OCI-LY7 (cell line): ENCODE measurements around the gene CDT1. TPM values are rescaled to one million over a fixed set of nuclear protein-coding genes. Genes with fewer than 3 reads are reported as not detected.

ENCODE experiments used
- BruUV-seq: library from RNA; stranded (reverse); fragments of 400-500 nt; replicated peaks from 2 replicates; lab custom pipeline; 2021; lab: Mats Ljungman, UMichigan
- CTCF ChIA-PET: fragments of 300-600 bp; sonication (Branson Sonifier 250); formaldehyde crosslinking; loops from one replicate; lab custom pipeline; 2022; ENCODE audit warnings: antibody characterized with exemption; ENCODE audit not compliant: unreplicated experiment; lab: Charles Lee
- POLR2A ChIA-PET: fragments of 300-600 bp; sonication (Branson Sonifier 250); formaldehyde crosslinking; loops from one replicate; lab custom pipeline; 2022; ENCODE audit warnings: antibody characterized with exemption; lab: Charles Lee
- DNase-seq: peaks from one replicate; pipeline ENCODE4 v3.0.0-alpha.2; 2015; ENCODE audit warnings: low spot score
- H2AFZ ChIP-seq: fragments of 200-600 bp; sonication (generic), shearing (Covaris generic); 2 replicates; pipeline ENCODE4 v1.6.1; 2014; ENCODE audit warnings: mild to moderate bottlenecking, antibody characterized with exemption, low read length, moderate library complexity
- H3K27ac ChIP-seq: fragments of 200-600 bp; sonication (generic); 2 replicates; pipeline ENCODE4 v1.5.1; 2014; ENCODE audit warnings: mixed run types, low read depth, mild to moderate bottlenecking, moderate library complexity, low read length, inconsistent platforms; ENCODE audit not compliant: poor library complexity, severe bottlenecking
- H3K36me3 ChIP-seq: fragments of 200-600 bp; sonication (generic); 2 replicates; pipeline ENCODE4 v1.6.1; 2014; ENCODE audit warnings: mild to moderate bottlenecking, antibody characterized with exemption, low read length, moderate library complexity, mixed read lengths; ENCODE audit not compliant: insufficient read depth
- H3K4me1 ChIP-seq: fragments of 200-600 bp; sonication (generic); 2 replicates; pipeline ENCODE4 v1.5.1; 2014; ENCODE audit warnings: mild to moderate bottlenecking, low read length; ENCODE audit not compliant: insufficient read depth, poor library complexity, severe bottlenecking
- H3K4me2 ChIP-seq: fragments of 200-600 bp; sonication (generic); 2 replicates; pipeline ENCODE4 v1.6.1; 2014; ENCODE audit warnings: mild to moderate bottlenecking, low read length
- H3K4me3 ChIP-seq: fragments of 200-600 bp; sonication (generic); 2 replicates; pipeline ENCODE4 v1.5.1; 2014; ENCODE audit warnings: mild to moderate bottlenecking, low read depth, low read length; ENCODE audit not compliant: poor library complexity, severe bottlenecking
- H3K79me2 ChIP-seq: fragments of 200-600 bp; sonication (generic); 2 replicates; pipeline ENCODE4 v1.6.1; 2016; ENCODE audit warnings: low read depth, mild to moderate bottlenecking, low read length, moderate library complexity, mixed read lengths; ENCODE audit not compliant: insufficient read depth
- H3K9me2 ChIP-seq: fragments of 200-600 bp; sonication (generic); 2 replicates; pipeline ENCODE4 v1.6.1; 2016; ENCODE audit warnings: mild to moderate bottlenecking, low read length, mixed read lengths; ENCODE audit not compliant: insufficient read depth
- H3K9me3 ChIP-seq: fragments of 200-600 bp; sonication (generic); 2 replicates; pipeline ENCODE4 v1.6.1; 2014; ENCODE audit warnings: mild to moderate bottlenecking, mixed run types, low read length, mixed read lengths
- H4K20me1 ChIP-seq: fragments of 200-600 bp; sonication (generic); 2 replicates; pipeline ENCODE4 v1.6.1; 2014; ENCODE audit warnings: mild to moderate bottlenecking, antibody characterized with exemption, low read length, moderate library complexity, mixed read lengths; ENCODE audit not compliant: insufficient read depth
- CTCF ChIP-seq: fragments of 200-600 bp; sonication (generic); conservative IDR thresholded peaks from 2 replicates; pipeline ENCODE4 v1.5.1; 2014; ENCODE audit warnings: mild to moderate bottlenecking, antibody characterized with exemption, low read length, moderate library complexity, mixed read lengths
- EZH2phosphoT487 ChIP-seq: fragments of 200-600 bp; sonication (generic); IDR thresholded peaks from 2 replicates; pipeline ENCODE4 v1.6.1; 2018; ENCODE audit warnings: low read depth, borderline replicate concordance, mild to moderate bottlenecking, mixed run types, antibody characterized with exemption, low read length, moderate library complexity, mixed read lengths
- intact Hi-C: fragments of 100-400 bp; cut with micrococcal nuclease; formaldehyde crosslinking; loops from one replicate; pipeline ENCODE4 v1.10.0; 2022; ENCODE audit not compliant: unreplicated experiment
- total RNA-seq, 2 experiments: library from RNA; depleted of rRNA in 1 of 2; stranded (reverse); fragments of >200 nt in 1 of 2; shearing (Covaris generic) in 1 of 2; gene quantifications; 2 replicates each; pipeline ENCODE4 v1.2.3, GENCODE V29; 2014 to 2022

CDT1 gene
- total RNA-seq, 2 experiments from 2014 or later, result 82.7 to 108 TPM

- no peaks in the 10 kb centered on the region for H3K4me1 ChIP-seq
- DNase-seq, result no peak
- H2AFZ ChIP-seq, result no peak overlapping the region
- H3K9me2 ChIP-seq, result no peaks in the 10 kb centered on the region
- no peaks in the 10 kb centered on the region for H3K36me3 ChIP-seq
- no peaks in the 10 kb centered on the region for H3K9me3 ChIP-seq
- ChIA-PET POLR2A (no interaction called here), CTCF (no interaction called here)
- no peaks in the 10 kb centered on the region for H4K20me1 ChIP-seq
- H3K4me3 ChIP-seq, result no peak overlapping the region
- H3K4me2 ChIP-seq, result no peak overlapping the region
- no peak for TF ChIP-seq CTCF
- intact Hi-C loops, result no loop called here
- no peaks in the 10 kb centered on the region for H3K79me2 ChIP-seq
- no TSS peak for BruUV-seq
- H3K27ac ChIP-seq, result no peak overlapping the region
These were observed 31.8 kb downstream of the CDT1 start for GRCh38 chr16:88835383-88835782.

GRCh38 chr16:88835818-88836217 is 32.2 kb downstream of the CDT1 start:
- POLR2A ChIA-PET, result no interaction called here
- H2AFZ ChIP-seq, result no peak overlapping the region
- no peak for TF ChIP-seq EZH2phosphoT487
- no peak for TF ChIP-seq CTCF
- H3K4me2 ChIP-seq, result no peak overlapping the region
- no peaks in the 10 kb centered on the region for H3K4me1 ChIP-seq
- intact Hi-C loops, result no loop called here
- BruUV-seq, result no TSS peak
- H3K4me3 ChIP-seq, result no peak overlapping the region
- H3K27ac ChIP-seq, result no peak overlapping the region
- H3K79me2 ChIP-seq, result no peaks in the 10 kb centered on the region
- H3K9me3 ChIP-seq, result no peaks in the 10 kb centered on the region
- CTCF ChIA-PET, result no interaction called here
- no peak for DNase-seq
- H3K36me3 ChIP-seq, result no peaks in the 10 kb centered on the region
- H3K9me2 ChIP-seq, result no peaks in the 10 kb centered on the region
- no peaks in the 10 kb centered on the region for H4K20me1 ChIP-seq

- TF ChIP-seq CTCF, result no peak
- no peak for TF ChIP-seq EZH2phosphoT487
These were observed 33.2 kb downstream of the CDT1 start for GRCh38 chr16:88836791-88837190.

More at GRCh38 chr16:88836791-88837190, 33.2 kb downstream of the CDT1 start:
- H3K79me2 ChIP-seq, result no peaks in the 10 kb centered on the region
- H3K36me3 ChIP-seq, result no peaks in the 10 kb centered on the region
- no TSS peak for BruUV-seq
- CTCF ChIA-PET, result no interaction called here
- H3K4me2 ChIP-seq, result no peak overlapping the region
- POLR2A ChIA-PET, result no interaction called here
- no peak overlapping the region for H3K4me3 ChIP-seq
- no peak overlapping the region for H2AFZ ChIP-seq
- H3K9me3 ChIP-seq, result no peaks in the 10 kb centered on the region
- H3K27ac ChIP-seq, result no peak overlapping the region
- intact Hi-C loops, result no loop called here
- H3K9me2 ChIP-seq, result no peaks in the 10 kb centered on the region
- no peak for DNase-seq
- no peaks in the 10 kb centered on the region for H3K4me1 ChIP-seq
- H4K20me1 ChIP-seq, result no peaks in the 10 kb centered on the region
